Hepatocyte (in vitro differentiated cells): ENCODE results near the gene EIF4A2.

Experiments used
- EZH2 ChIP-seq: fragments of 200-600 bp; sonication (generic); IDR thresholded peaks from 2 replicates; pipeline ENCODE4 v1.6.1; 2016; ENCODE audit warnings: antibody characterized with exemption, mild to moderate bottlenecking, borderline replicate concordance
- EZH2phosphoT487 ChIP-seq: fragments of 200-600 bp; sonication (generic); IDR thresholded peaks from one replicate; pipeline ENCODE4 v1.6.1; 2018; ENCODE audit warnings: antibody characterized with exemption, mild to moderate bottlenecking, low read depth, moderate library complexity; ENCODE audit not compliant: unreplicated experiment, severe bottlenecking
- TF ChIP-seq, protein P1 (sequence below): fragments of 200-600 bp; sonication (generic); IDR thresholded peaks from 2 replicates; pipeline ENCODE4 v1.5.1; 2016; ENCODE audit warnings: antibody characterized with exemption, mild to moderate bottlenecking; ENCODE audit not compliant: poor library complexity

DNA sequence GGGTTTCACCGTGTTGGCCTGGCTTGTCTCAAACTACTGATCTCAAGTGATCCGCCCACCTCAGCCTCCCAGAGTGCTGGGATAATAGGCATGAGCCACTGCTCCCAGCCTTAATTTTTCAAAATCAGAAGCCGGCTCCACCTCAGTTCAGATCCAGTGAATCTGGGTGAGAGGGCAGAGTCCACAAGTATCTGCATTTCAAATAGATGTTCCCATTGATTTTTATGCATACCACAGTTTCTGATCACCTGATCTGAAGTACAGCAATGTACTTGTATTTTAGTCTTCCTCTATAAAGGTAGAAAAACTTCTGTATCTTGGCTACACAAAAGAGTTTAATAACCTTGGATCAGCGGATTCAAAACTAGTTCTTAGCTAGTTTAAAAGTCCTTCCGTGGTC lies 4.2 kb upstream of the EIF4A2 start:
- TF ChIP-seq, protein P1, sequence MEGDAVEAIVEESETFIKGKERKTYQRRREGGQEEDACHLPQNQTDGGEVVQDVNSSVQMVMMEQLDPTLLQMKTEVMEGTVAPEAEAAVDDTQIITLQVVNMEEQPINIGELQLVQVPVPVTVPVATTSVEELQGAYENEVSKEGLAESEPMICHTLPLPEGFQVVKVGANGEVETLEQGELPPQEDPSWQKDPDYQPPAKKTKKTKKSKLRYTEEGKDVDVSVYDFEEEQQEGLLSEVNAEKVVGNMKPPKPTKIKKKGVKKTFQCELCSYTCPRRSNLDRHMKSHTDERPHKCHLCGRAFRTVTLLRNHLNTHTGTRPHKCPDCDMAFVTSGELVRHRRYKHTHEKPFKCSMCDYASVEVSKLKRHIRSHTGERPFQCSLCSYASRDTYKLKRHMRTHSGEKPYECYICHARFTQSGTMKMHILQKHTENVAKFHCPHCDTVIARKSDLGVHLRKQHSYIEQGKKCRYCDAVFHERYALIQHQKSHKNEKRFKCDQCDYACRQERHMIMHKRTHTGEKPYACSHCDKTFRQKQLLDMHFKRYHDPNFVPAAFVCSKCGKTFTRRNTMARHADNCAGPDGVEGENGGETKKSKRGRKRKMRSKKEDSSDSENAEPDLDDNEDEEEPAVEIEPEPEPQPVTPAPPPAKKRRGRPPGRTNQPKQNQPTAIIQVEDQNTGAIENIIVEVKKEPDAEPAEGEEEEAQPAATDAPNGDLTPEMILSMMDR, result no peak
- TF ChIP-seq EZH2 (no peak), EZH2phosphoT487 (no peak)
